ENCODE data around the gene SEPTIN10.

Gene SEPTIN10

DNA sequence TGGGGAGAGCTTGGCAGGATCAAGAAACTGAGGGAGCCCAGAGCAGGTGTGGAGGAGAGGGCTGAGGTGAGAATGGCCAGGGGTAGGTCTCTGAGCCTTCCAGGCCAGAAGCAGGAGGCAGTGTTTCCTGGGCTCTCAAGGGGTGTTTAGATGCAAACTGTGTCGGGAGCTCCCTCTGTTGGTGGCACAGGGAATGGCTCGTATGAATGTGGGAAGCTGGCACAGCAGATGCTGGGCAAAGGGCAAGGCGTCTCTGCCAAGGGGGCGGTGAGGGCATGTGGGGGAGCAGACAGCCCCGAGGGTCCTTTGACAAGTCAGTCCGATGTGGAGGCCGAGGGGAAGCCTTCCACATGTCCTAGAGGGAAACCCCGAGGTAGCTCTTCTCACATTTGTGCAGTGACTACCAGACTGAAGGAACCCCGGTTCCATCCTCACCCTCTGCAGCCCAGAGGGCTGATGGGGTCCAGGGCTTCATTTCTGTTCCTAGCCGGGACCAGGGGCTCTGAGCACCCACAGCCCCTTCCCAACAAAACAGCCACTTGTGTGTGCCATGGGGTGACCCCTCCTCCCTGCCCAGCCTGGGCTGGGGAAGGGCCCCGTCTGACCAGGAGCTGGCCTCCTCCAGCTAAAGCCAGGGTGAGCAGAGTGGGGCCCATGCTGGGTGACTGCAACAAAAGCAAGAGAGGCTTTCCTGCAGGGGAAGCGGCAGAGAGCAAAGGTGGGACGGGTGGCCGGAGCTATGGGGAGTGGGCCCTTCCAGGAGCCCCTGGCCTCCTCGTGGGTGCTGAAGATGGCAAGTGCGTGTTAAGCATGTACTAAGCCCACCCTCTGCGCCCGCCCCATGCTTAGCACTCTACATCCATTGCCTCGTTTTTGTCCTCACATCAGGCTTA is 103.4 kb downstream of the SEPTIN10 start:
- Histone ChIP-seq H3K9me3 (ENCODE audit: control insufficient read depth in 2 of 2, low read length in 2 of 2) (peaks cover 0 to 10% of the 10 kb centered on the region in 2 donors), H3K27ac (ENCODE audit: low read length) (no peak overlapping the region), H3K4me3 (ENCODE audit: low read length in 2 of 2) (no peak overlapping the region), H3K27me3 (ENCODE audit: control insufficient read depth in 1 of 2, insufficient read depth in 2 of 2, low read length in 2 of 2) (no peaks in the 10 kb centered on the region), H3K4me1 (ENCODE audit: control insufficient read depth, insufficient read depth, low read length) (peaks cover 36% of the 10 kb centered on the region), H3K9ac (ENCODE audit: low read length in 2 of 2) (no peak overlapping the region), H3K36me3 (ENCODE audit: control insufficient read depth in 2 of 2, insufficient read depth in 2 of 2, low read length in 2 of 2) (no peaks in the 10 kb centered on the region)

DNA sequence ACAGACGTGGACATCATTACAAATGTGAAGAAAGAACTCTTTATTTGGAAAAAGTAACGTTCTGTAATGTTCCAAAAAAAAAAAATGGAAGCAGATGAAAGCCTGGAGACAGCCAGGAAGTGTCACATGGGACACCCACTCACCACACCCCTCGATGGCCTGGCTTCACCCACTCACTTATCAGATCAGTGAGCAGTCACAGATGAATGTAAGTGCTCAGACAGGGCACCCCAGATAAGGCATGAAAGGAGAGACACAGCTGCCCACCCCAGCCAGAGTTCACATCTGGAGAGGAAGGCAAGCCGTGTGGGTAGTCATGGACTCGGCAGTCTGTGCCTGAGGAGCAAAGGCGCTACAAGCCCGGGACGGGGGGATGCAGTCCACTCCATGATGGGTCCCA is 105.2 kb downstream of the SEPTIN10 start:
- Histone ChIP-seq H3K9ac (ENCODE audit: low read length in 2 of 2) (no peak overlapping the region), H3K27ac (ENCODE audit: low read length) (no peak overlapping the region), H3K27me3 (ENCODE audit: control insufficient read depth in 1 of 2, insufficient read depth in 2 of 2, low read length in 2 of 2) (no peaks in the 10 kb centered on the region), H3K4me1 (ENCODE audit: control insufficient read depth, insufficient read depth, low read length) (peaks cover 18% of the 10 kb centered on the region), H3K9me3 (ENCODE audit: control insufficient read depth in 2 of 2, low read length in 2 of 2) (peaks cover 0 to 12% of the 10 kb centered on the region in 2 donors), H3K36me3 (ENCODE audit: control insufficient read depth in 2 of 2, insufficient read depth in 2 of 2, low read length in 2 of 2) (no peaks in the 10 kb centered on the region), H3K4me3 (ENCODE audit: low read length in 2 of 2) (no peak overlapping the region)

DNA sequence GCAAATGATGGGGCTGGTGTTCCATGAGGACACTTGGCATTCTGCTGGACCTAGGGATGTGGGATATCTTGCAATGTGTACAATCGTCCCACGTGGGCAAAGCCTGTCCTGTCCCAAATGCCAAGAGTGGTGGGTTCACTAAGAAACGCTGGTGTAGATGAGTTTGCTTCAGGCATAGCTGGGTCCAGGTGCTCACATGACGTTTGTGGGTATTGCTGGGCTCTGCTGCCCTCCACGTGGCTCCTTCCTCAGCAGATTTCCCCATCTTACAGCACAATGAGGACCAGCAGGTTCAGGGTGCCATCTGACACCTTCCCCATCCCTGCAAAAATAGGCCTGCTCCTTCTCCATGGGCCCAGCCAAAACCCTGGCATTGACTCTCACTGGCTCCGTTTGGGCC is 105.9 kb downstream of the SEPTIN10 start:
- Histone ChIP-seq H3K9me3 (ENCODE audit: control insufficient read depth in 2 of 2, low read length in 2 of 2) (peaks cover 0 to 12% of the 10 kb centered on the region in 2 donors), H3K9ac (ENCODE audit: low read length in 2 of 2) (no peak overlapping the region), H3K36me3 (ENCODE audit: control insufficient read depth in 2 of 2, insufficient read depth in 2 of 2, low read length in 2 of 2) (no peaks in the 10 kb centered on the region), H3K4me3 (ENCODE audit: low read length in 2 of 2) (no peak overlapping the region), H3K27ac (ENCODE audit: low read length) (no peak overlapping the region), H3K27me3 (ENCODE audit: control insufficient read depth in 1 of 2, insufficient read depth in 2 of 2, low read length in 2 of 2) (no peaks in the 10 kb centered on the region), H3K4me1 (ENCODE audit: control insufficient read depth, insufficient read depth, low read length) (peaks cover 11% of the 10 kb centered on the region)

DNA sequence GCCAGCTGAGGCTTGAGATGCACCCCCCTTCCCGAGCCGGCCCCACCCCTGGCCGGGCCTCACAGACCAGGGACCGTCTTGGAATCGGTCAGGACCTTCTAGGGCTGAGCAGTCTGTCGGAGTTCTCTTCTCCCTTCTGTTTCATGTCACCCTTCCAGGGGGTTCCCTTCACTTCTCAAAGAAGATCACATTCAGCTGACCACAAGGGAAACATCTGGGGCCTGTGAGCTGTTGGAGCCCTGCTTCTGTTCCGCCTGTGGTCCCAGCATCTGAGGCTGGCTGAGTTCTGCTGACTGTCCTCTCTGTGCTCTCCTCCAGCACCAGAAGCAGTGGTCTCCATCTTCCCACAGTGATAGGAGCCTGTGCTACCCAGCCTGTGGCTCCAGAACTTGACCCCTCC is 106.5 kb downstream of the SEPTIN10 start:
- H3K27me3 ChIP-seq (ENCODE audit: control insufficient read depth in 1 of 2, insufficient read depth in 2 of 2, low read length in 2 of 2), result no peaks in the 10 kb centered on the region
- H3K9ac ChIP-seq (ENCODE audit: low read length in 2 of 2), result no peak overlapping the region
- no peaks in the 10 kb centered on the region for H3K36me3 ChIP-seq (ENCODE audit: control insufficient read depth in 2 of 2, insufficient read depth in 2 of 2, low read length in 2 of 2)
- peaks cover 8% of the 10 kb centered on the region for H3K4me1 ChIP-seq (ENCODE audit: control insufficient read depth, insufficient read depth, low read length)
- no peak overlapping the region for H3K4me3 ChIP-seq (ENCODE audit: low read length in 2 of 2)
- peaks cover 0 to 12% of the 10 kb centered on the region in 2 donors for H3K9me3 ChIP-seq (ENCODE audit: control insufficient read depth in 2 of 2, low read length in 2 of 2)
- no peak overlapping the region for H3K27ac ChIP-seq (ENCODE audit: low read length)

DNA sequence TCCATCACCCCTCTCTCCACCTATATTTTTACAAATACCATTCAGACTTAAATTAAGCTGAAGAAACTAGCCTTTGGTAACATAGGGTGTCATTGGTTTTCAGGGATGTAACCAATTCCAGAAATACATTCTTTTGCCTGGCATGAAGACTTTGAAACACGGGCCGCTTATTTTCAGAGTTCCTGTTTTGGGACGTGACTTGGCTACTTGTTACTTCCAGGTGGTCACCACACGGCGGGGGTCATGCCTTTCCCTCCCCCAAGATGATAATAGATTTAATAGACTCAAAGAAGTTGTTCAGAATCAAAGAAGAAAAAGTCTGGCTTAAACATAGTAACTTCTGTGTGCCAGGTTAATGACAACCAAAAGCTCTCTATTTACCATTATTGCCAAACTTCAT is 110.6 kb downstream of the SEPTIN10 start:
- no peaks in the 10 kb centered on the region for H3K27me3 ChIP-seq (ENCODE audit: control insufficient read depth in 1 of 2, insufficient read depth in 2 of 2, low read length in 2 of 2)
- H3K27ac ChIP-seq (ENCODE audit: low read length), result no peak overlapping the region
- H3K36me3 ChIP-seq (ENCODE audit: control insufficient read depth in 2 of 2, insufficient read depth in 2 of 2, low read length in 2 of 2), result no peaks in the 10 kb centered on the region
- H3K9me3 ChIP-seq (ENCODE audit: control insufficient read depth in 2 of 2, low read length in 2 of 2), result peaks cover 0 to 12% of the 10 kb centered on the region in 2 donors
- peaks cover 12% of the 10 kb centered on the region for H3K4me1 ChIP-seq (ENCODE audit: control insufficient read depth, insufficient read depth, low read length)
- no peak overlapping the region for H3K9ac ChIP-seq (ENCODE audit: low read length in 2 of 2)
- H3K4me3 ChIP-seq (ENCODE audit: low read length in 2 of 2), result no peak overlapping the region

DNA sequence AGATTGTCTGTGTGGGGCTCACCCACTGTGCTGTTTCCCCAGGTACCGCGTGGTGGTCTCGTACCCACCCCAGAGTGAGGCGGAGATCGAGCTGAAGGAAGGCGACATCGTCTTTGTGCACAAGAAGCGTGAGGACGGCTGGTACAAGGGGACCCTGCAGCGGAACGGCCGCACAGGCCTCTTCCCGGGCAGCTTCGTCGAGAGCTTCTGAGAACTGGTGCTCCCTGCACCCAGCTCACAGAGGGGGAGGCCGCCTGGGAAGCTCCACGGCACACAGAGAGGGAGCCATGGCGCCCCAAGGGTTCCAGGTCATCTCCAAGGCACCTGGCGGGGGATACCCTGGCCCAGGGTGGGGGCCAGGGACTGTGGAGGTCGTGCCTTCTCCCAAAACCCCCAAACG is 112.3 kb downstream of the SEPTIN10 start:
- no peak overlapping the region for H3K4me3 ChIP-seq (ENCODE audit: low read length in 2 of 2)
- H3K9me3 ChIP-seq (ENCODE audit: control insufficient read depth in 2 of 2, low read length in 2 of 2), result peaks cover 0 to 12% of the 10 kb centered on the region in 2 donors
- no peak overlapping the region for H3K27ac ChIP-seq (ENCODE audit: low read length)
- H3K4me1 ChIP-seq (ENCODE audit: control insufficient read depth, insufficient read depth, low read length), result peaks cover 16% of the 10 kb centered on the region
- no peaks in the 10 kb centered on the region for H3K36me3 ChIP-seq (ENCODE audit: control insufficient read depth in 2 of 2, insufficient read depth in 2 of 2, low read length in 2 of 2)
- H3K27me3 ChIP-seq (ENCODE audit: control insufficient read depth in 1 of 2, insufficient read depth in 2 of 2, low read length in 2 of 2), result no peaks in the 10 kb centered on the region
- no peak overlapping the region for H3K9ac ChIP-seq (ENCODE audit: low read length in 2 of 2)

DNA sequence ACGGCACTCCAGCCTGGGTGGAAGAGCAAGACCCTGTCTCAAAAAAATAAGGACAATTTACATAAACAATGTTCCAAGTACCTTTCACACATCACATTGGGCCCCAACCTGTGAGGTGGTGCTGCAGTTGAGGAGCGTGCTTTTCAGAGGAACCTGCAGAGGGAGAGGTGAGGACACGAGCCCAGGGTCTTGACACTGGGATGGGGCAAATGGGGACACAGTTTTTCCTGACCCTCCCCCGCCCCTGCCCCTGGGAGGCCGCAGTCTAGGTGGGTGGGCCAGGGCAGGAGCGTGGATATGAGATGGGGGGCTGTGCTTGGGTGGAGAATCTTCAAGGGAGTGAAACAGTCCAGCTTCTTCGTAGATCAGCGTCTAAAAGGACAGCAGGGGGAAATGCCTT is 112.9 kb downstream of the SEPTIN10 start:
- Histone ChIP-seq H3K27me3 (ENCODE audit: control insufficient read depth in 1 of 2, insufficient read depth in 2 of 2, low read length in 2 of 2) (no peaks in the 10 kb centered on the region), H3K4me1 (ENCODE audit: control insufficient read depth, insufficient read depth, low read length) (peaks cover 16% of the 10 kb centered on the region), H3K9me3 (ENCODE audit: control insufficient read depth in 2 of 2, low read length in 2 of 2) (peaks cover 0 to 7% of the 10 kb centered on the region in 2 donors), H3K4me3 (ENCODE audit: low read length in 2 of 2) (no peak overlapping the region), H3K9ac (ENCODE audit: low read length in 2 of 2) (no peak overlapping the region), H3K36me3 (ENCODE audit: control insufficient read depth in 2 of 2, insufficient read depth in 2 of 2, low read length in 2 of 2) (no peaks in the 10 kb centered on the region), H3K27ac (ENCODE audit: low read length) (no peak overlapping the region)

DNA sequence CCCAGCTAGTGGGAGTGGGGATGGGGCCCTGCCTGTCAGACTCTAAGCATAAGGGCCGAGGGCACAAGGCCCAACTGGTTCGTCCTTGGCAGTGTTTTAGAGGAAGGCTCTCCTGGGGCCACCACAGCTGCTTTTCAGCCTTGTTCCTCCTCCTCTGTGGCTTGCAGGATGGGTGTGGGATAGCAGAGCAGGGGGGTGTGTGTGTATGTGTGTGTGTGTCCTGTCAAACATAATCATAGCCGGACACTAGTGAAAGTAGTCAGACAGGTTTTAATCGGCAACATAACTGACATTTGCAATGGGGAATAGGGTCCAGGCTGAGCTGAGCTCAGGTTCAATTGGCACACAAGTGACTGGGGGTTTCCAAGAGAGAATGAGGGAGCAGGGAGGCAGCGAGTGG is 114.2 kb downstream of the SEPTIN10 start:
- no peak overlapping the region for H3K9ac ChIP-seq (ENCODE audit: low read length in 2 of 2)
- no peak overlapping the region for H3K27ac ChIP-seq (ENCODE audit: low read length)
- peaks cover 0 to under 1% of the 10 kb centered on the region in 2 donors for H3K36me3 ChIP-seq (ENCODE audit: control insufficient read depth in 2 of 2, insufficient read depth in 2 of 2, low read length in 2 of 2)
- no peaks in the 10 kb centered on the region for H3K27me3 ChIP-seq (ENCODE audit: control insufficient read depth in 1 of 2, insufficient read depth in 2 of 2, low read length in 2 of 2)
- H3K4me1 ChIP-seq (ENCODE audit: control insufficient read depth, insufficient read depth, low read length), result peaks cover 16% of the 10 kb centered on the region
- H3K4me3 ChIP-seq (ENCODE audit: low read length in 2 of 2), result no peak overlapping the region
- H3K9me3 ChIP-seq (ENCODE audit: control insufficient read depth in 2 of 2, low read length in 2 of 2), result no peaks in the 10 kb centered on the region

DNA sequence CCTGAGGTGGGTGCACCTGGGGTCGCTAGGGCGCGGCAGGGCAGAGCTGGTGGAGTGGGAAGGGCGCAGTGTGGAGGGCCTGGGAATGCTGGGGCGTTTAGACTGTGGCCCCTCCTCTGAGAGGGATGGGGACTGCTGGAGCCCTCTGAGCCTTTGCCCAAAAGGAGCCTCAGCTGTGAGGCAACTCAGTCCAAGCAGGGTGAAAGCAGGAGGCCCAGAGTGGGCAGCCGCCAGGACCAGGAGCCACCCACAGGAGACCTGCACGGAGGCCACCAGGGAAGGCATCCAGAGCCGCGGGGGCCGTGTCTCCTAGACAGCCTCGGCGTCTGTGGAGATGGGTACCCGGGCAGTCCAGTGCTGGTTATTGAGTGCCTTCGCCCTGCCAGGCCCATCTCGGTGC is 114.9 kb downstream of the SEPTIN10 start:
- Histone ChIP-seq H3K9ac (ENCODE audit: low read length in 2 of 2) (no peak overlapping the region), H3K27me3 (ENCODE audit: control insufficient read depth in 1 of 2, insufficient read depth in 2 of 2, low read length in 2 of 2) (no peaks in the 10 kb centered on the region), H3K36me3 (ENCODE audit: control insufficient read depth in 2 of 2, insufficient read depth in 2 of 2, low read length in 2 of 2) (peaks cover 0 to 2% of the 10 kb centered on the region in 2 donors), H3K4me3 (ENCODE audit: low read length in 2 of 2) (no peak overlapping the region), H3K27ac (ENCODE audit: low read length) (no peak overlapping the region), H3K4me1 (ENCODE audit: control insufficient read depth, insufficient read depth, low read length) (peaks cover 16% of the 10 kb centered on the region), H3K9me3 (ENCODE audit: control insufficient read depth in 2 of 2, low read length in 2 of 2) (no peaks in the 10 kb centered on the region)

DNA sequence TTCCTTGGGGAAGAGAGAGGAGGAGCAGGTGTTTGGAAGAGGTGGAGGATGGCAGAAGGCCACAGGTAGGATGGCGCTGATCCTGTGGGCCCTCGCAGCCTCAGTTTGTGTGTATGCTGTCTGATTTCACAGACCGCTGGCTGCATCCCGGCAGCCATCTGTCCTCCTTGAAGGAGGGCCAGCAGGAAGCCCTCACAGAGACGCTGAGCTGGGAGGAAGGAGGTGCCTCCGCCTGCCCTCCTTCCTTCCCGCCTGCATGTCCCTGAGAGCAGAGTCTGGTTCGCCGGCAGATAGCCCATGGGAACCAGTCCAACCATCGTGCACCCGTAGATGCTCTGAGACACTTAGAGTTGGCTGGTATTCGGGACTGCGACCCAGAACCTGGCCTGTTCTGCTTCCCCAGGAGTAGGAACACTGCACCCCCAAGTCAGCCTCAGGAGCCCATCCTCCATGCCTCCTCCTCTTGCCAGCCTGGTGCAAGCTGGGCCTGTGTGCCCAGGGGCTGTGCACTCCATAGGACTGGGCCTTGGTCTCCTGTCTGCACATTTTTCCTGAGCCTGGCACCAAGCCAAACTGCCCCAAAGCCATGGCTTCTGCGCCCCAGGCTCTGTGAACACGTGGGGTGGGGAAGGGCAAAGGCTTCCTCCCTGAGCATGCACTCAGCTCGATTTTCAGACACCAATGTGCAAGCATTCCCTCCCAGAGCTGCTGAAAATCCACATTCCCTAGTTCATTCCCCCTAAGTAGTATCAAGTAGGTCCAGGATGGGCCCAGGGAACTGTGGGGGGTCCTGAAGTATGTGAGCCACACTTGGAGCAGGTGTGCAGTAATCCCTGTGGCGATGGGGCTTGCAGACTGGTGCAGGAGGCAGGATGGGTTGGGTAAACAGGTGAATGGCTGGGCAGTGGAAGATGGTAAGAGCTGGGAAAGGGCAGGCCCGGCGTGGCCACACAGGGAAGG is 115.6 kb downstream of the SEPTIN10 start:
- peaks cover 16% of the 10 kb centered on the region for H3K4me1 ChIP-seq (ENCODE audit: control insufficient read depth, insufficient read depth, low read length)
- H3K9me3 ChIP-seq (ENCODE audit: control insufficient read depth in 2 of 2, low read length in 2 of 2), result no peaks in the 10 kb centered on the region
- no peak overlapping the region for H3K27ac ChIP-seq (ENCODE audit: low read length)
- H3K36me3 ChIP-seq (ENCODE audit: control insufficient read depth in 2 of 2, insufficient read depth in 2 of 2, low read length in 2 of 2), result peaks cover 0 to 2% of the 10 kb centered on the region in 2 donors
- H3K9ac ChIP-seq (ENCODE audit: low read length in 2 of 2), result no peak overlapping the region
- no peak overlapping the region for H3K4me3 ChIP-seq (ENCODE audit: low read length in 2 of 2)
- H3K27me3 ChIP-seq (ENCODE audit: control insufficient read depth in 1 of 2, insufficient read depth in 2 of 2, low read length in 2 of 2), result no peaks in the 10 kb centered on the region
